HCT116 (cell line): ENCODE data around the gene DHRS9. TPM values are rescaled to one million over a fixed set of nuclear protein-coding genes. Genes with fewer than 3 reads are reported as not detected.

Experiments used
- ATAC-seq: fragments of 200-7000 bp; cut with Tn5 transposase; 2 replicates; pipeline ENCODE4 v1.9.1; 2020; ENCODE audit warnings: mild to moderate bottlenecking, moderate library complexity
- BruUV-seq: library from RNA; stranded (reverse); fragments of 400-500 nt; replicated peaks from 2 replicates; lab custom pipeline; 2021; lab: Mats Ljungman, UMichigan
- CTCF ChIA-PET: fragments of 300-600 bp; sonication (Branson Sonifier 250); formaldehyde crosslinking; loops from one replicate; lab custom pipeline; 2021; ENCODE audit warnings: antibody characterized with exemption; lab: Charles Lee
- POLR2A ChIA-PET: fragments of 300-600, 350-600 bp; sonication (Branson Sonifier 250); formaldehyde crosslinking; loops from one replicate; lab custom pipeline; 2021; ENCODE audit warnings: antibody characterized with exemption; lab: Charles Lee
- RAD21 ChIA-PET, 2 experiments: fragments of 300-600 bp; sonication (Branson Sonifier 250); formaldehyde crosslinking; loops; one replicate each; lab custom pipeline; 2023; ENCODE audit warnings: low total read pairs in 2 of 2; ENCODE audit not compliant: uncharacterized antibody in 2 of 2, unreplicated experiment in 2 of 2, low non-redundant PET in 1 of 2; lab: Charles Lee
- DNase-seq: peaks from one replicate; pipeline ENCODE4 v3.0.0-alpha.2; 2010; ENCODE audit warnings: low read depth, low spot score
- H2AFZ ChIP-seq: fragments of 200-600 bp; shearing (Covaris generic), sonication (generic); 2 replicates; pipeline ENCODE4 v1.6.1; 2017; ENCODE audit warnings: low read depth, mixed run types, mixed read lengths, antibody characterized with exemption, low read length; ENCODE audit not compliant: poor library complexity, severe bottlenecking
- H3K27ac ChIP-seq: 2 replicates; pipeline ENCODE4 v1.5.1; 2012; ENCODE audit warnings: low read depth, low read length
- H3K27me3 ChIP-seq: fragments of 200-600 bp; sonication (generic); 2 replicates; pipeline ENCODE4 v1.6.1; 2016; ENCODE audit warnings: mixed run types, low read length, mixed read lengths; ENCODE audit not compliant: insufficient read depth
- H3K36me3 ChIP-seq, 2 experiments: fragments of 200-500 bp in 1 of 2; fragments of 200-600 bp in 1 of 2; sonication (Bioruptor generic) in 1 of 2; sonication (generic) in 1 of 2; 2 replicates each; pipeline versions ENCODE4 v1.5.1 to v1.6.1; 2014 to 2016; ENCODE audit warnings: low read length in 2 of 2, inconsistent platforms in 1 of 2, mixed read lengths in 1 of 2, mixed run types in 1 of 2; ENCODE audit not compliant: insufficient read depth in 2 of 2, control insufficient read depth in 1 of 2
- H3K4me1 ChIP-seq, 2 experiments: fragments of 200-600 bp in 1 of 2; sonication (generic) in 1 of 2; 2 replicates each; pipeline versions ENCODE4 v1.5.1 to v1.6.1; 2012 to 2017; ENCODE audit warnings: low read length in 2 of 2, inconsistent platforms in 1 of 2, mild to moderate bottlenecking in 1 of 2, mixed read lengths in 1 of 2, mixed run types in 1 of 2, moderate library complexity in 1 of 2; ENCODE audit not compliant: insufficient read depth in 2 of 2, control insufficient read depth in 1 of 2
- H3K4me2 ChIP-seq: fragments of 200-600 bp; sonication (generic); 2 replicates; pipeline ENCODE4 v1.6.1; 2017; ENCODE audit warnings: mixed run types, low read length, mixed read lengths
- H3K4me3 ChIP-seq, 2 experiments: fragments of 200-600 bp in 1 of 2; sonication (generic) in 1 of 2; replicated peaks in 1 of 2; 2 replicates each; pipeline ENCODE4 v1.5.1; 2011 to 2016; ENCODE audit warnings: low read length in 2 of 2, control low read depth in 1 of 2, low read depth in 1 of 2, mild to moderate bottlenecking in 1 of 2, mixed read lengths in 1 of 2, mixed run types in 1 of 2
- H3K79me2 ChIP-seq: fragments of 200-600 bp; sonication (generic); 2 replicates; pipeline ENCODE4 v1.6.1; 2017; ENCODE audit warnings: mild to moderate bottlenecking, mixed run types, low read length, moderate library complexity, mixed read lengths; ENCODE audit not compliant: insufficient read depth
- H3K9ac ChIP-seq: fragments of 200-600 bp; sonication (generic); 2 replicates; pipeline ENCODE4 v1.6.1; 2016; ENCODE audit warnings: low read length, mixed read lengths
- H3K9me2 ChIP-seq: fragments of 200-600 bp; sonication (generic), shearing (Covaris generic); 2 replicates; pipeline ENCODE4 v1.6.1; 2017; ENCODE audit warnings: mixed run types, mild to moderate bottlenecking, moderate library complexity; ENCODE audit not compliant: insufficient read depth
- H3K9me3 ChIP-seq, 2 experiments: fragments of 200-500 bp in 1 of 2; fragments of 200-600 bp in 1 of 2; sonication (Bioruptor generic) in 1 of 2; sonication (generic) in 1 of 2; 2 replicates each; pipeline ENCODE4 v1.6.1; 2014 to 2017; ENCODE audit warnings: low read length in 2 of 2, mixed read lengths in 2 of 2, inconsistent platforms in 1 of 2, low read depth in 1 of 2, mild to moderate bottlenecking in 1 of 2, mixed run types in 1 of 2, moderate library complexity in 1 of 2; ENCODE audit not compliant: control insufficient read depth in 1 of 2, insufficient read depth in 1 of 2
- H4K20me1 ChIP-seq: fragments of 200-600 bp; sonication (generic), shearing (Covaris generic); 2 replicates; pipeline ENCODE4 v1.6.1; 2017; ENCODE audit warnings: mixed run types, mild to moderate bottlenecking, moderate library complexity; ENCODE audit not compliant: insufficient read depth
- CBX3 ChIP-seq: IDR thresholded peaks from 2 replicates; pipeline ENCODE4 v1.6.1; 2012; ENCODE audit warnings: low read depth
- EGR1 ChIP-seq: IDR thresholded peaks from 2 replicates; pipeline ENCODE4 v1.6.1; 2012; ENCODE audit warnings: low read depth
- EZH2 ChIP-seq: fragments of 200-600 bp; sonication (generic); IDR thresholded peaks from 2 replicates; pipeline ENCODE4 v1.6.1; 2017; ENCODE audit warnings: antibody characterized with exemption, mixed run types
- SIN3A ChIP-seq: IDR thresholded peaks from 2 replicates; pipeline ENCODE4 v1.6.1; 2012; ENCODE audit warnings: low read depth
- SP1 ChIP-seq: IDR thresholded peaks from 2 replicates; pipeline ENCODE4 v1.6.1; 2012; ENCODE audit warnings: low read depth
- ZFX ChIP-seq: fragments of 450-650 bp; IDR thresholded peaks from 2 replicates; pipeline ENCODE4 v1.6.1; 2017
- intact Hi-C: fragments of 100-400 bp; cut with micrococcal nuclease; formaldehyde crosslinking; loops from 2 replicates; pipeline ENCODE4 v1.10.0; 2022
- total RNA-seq: library from RNA; stranded (reverse); gene quantifications from one replicate; pipeline ENCODE4 v1.2.1, GENCODE V29; 2021; ENCODE audit not compliant: unreplicated experiment
- TF ChIP-seq, protein P1 (sequence below), 3 experiments: fragments of 200-600 bp in 1 of 3; sonication (generic) in 1 of 3; IDR thresholded peaks in 2 of 3; conservative IDR thresholded peaks in 1 of 3; 2 replicates each; pipeline ENCODE4 v1.5.1; 2012 to 2017; ENCODE audit warnings: low read depth in 2 of 3, low read length in 2 of 3, antibody characterized with exemption in 1 of 3, borderline replicate concordance in 1 of 3, control low read depth in 1 of 3, mild to moderate bottlenecking in 1 of 3, mixed read lengths in 1 of 3, mixed run types in 1 of 3, moderate library complexity in 1 of 3; ENCODE audit not compliant: insufficient read depth in 1 of 3

DHRS9 gene
- total RNA-seq, 1 experiment from 2014 or later: 0.15 TPM

DNA sequence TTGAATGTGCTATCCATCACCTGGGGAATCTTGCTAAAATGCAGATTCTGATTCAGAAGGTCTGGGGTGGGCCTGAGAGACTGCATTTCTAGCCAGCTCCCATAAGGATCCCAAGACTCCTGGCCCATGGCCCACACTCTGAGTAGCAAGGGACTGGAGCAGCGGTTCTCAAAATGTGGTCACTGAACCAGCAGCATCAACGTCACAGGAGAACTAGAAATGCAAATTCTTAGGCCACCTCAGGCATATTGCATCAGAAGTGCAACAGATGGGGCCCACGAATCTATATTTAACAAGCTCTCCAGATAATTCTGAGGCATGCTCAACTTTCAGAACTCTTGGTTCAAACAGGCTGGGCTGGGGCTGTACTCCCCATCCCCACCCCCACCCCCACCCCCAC lies 74.6 kb downstream of the DHRS9 start:
- Histone ChIP-seq H4K20me1 (no peaks in the 10 kb centered on the region), H3K36me3 (no peaks in the 10 kb centered on the region), H3K27ac (no peak overlapping the region), H3K9ac (no peak overlapping the region), H3K27me3 (no peaks in the 10 kb centered on the region), H3K4me1 (no peaks in the 10 kb centered on the region), H3K4me3 (no peak overlapping the region), H3K9me2 (no peaks in the 10 kb centered on the region), H2AFZ (no peak overlapping the region), H3K9me3 (no peaks in the 10 kb centered on the region), H3K4me2 (no peak overlapping the region), H3K79me2 (no peaks in the 10 kb centered on the region)
- ATAC-seq (no peak), DNase-seq (no peak)
- TF ChIP-seq CBX3 (no peak), EZH2 (no peak), ZFX (no peak), SIN3A (no peak), SP1 (no peak), EGR1 (no peak)
- TF ChIP-seq, protein P1, sequence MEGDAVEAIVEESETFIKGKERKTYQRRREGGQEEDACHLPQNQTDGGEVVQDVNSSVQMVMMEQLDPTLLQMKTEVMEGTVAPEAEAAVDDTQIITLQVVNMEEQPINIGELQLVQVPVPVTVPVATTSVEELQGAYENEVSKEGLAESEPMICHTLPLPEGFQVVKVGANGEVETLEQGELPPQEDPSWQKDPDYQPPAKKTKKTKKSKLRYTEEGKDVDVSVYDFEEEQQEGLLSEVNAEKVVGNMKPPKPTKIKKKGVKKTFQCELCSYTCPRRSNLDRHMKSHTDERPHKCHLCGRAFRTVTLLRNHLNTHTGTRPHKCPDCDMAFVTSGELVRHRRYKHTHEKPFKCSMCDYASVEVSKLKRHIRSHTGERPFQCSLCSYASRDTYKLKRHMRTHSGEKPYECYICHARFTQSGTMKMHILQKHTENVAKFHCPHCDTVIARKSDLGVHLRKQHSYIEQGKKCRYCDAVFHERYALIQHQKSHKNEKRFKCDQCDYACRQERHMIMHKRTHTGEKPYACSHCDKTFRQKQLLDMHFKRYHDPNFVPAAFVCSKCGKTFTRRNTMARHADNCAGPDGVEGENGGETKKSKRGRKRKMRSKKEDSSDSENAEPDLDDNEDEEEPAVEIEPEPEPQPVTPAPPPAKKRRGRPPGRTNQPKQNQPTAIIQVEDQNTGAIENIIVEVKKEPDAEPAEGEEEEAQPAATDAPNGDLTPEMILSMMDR (IDR thresholded peaks at IDR 0.05 in 2 of 3, conservative IDR thresholded peaks at IDR 0.05 in 1 of 3; ENCODE audit: borderline replicate concordance in 1 of 3, insufficient read depth in 1 of 3, low read depth in 2 of 3, low read length in 2 of 3): no peak
- CTCF ChIA-PET: interaction anchor here (6.7 kb wide), 1 partner anchor 12 kb away, joined by 45 read pairs; no protein-coding TSS in a partner anchor
- intact Hi-C loops: no loop called here
- RAD21 ChIA-PET: no interaction called here
- BruUV-seq: no TSS peak
- POLR2A ChIA-PET: interaction anchor here (1.3 kb wide), 1 partner anchor 13 kb away, joined by 3 read pairs; no protein-coding TSS in a partner anchor

Other genes with a start within 250 kb of the DHRS9 start
- 29.8 TPM for gene SPC25, start 179.1 kb upstream of the DHRS9 start, total RNA-seq
- not detected for gene G6PC2, start 168.3 kb upstream of the DHRS9 start, total RNA-seq
- 0.12 TPM for gene ABCB11, start 38.2 kb upstream of the DHRS9 start, total RNA-seq